NCI-H1694 treated with DMSO at 0.1 percent for 48 hours (cell line): ENCODE measurements around the gene CRACDL.

ENCODE experiments used
- DNase-seq: peaks from one replicate; lab custom pipeline; 2025; lab: John Stamatoyannopoulos, UW

CRACDL gene, protein sequence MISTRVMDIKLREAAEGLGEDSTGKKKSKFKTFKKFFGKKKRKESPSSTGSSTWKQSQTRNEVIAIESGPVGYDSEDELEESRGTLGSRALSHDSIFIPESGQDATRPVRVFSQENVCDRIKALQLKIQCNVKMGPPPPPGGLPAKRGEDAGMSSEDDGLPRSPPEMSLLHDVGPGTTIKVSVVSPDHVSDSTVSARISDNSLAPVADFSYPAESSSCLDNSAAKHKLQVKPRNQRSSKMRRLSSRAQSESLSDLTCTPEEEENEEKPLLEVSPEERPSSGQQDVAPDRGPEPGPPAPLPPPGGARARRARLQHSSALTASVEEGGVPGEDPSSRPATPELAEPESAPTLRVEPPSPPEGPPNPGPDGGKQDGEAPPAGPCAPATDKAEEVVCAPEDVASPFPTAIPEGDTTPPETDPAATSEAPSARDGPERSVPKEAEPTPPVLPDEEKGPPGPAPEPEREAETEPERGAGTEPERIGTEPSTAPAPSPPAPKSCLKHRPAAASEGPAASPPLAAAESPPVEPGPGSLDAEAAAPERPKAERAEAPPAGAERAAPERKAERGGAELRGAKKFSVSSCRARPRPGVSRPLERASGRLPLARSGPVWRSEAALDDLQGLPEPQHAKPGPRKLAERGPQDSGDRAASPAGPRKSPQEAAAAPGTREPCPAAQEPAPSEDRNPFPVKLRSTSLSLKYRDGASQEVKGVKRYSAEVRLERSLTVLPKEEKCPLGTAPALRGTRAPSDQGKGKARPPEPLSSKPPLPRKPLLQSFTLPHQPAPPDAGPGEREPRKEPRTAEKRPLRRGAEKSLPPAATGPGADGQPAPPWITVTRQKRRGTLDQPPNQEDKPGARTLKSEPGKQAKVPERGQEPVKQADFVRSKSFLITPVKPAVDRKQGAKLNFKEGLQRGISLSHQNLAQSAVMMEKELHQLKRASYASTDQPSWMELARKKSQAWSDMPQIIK

DNA sequence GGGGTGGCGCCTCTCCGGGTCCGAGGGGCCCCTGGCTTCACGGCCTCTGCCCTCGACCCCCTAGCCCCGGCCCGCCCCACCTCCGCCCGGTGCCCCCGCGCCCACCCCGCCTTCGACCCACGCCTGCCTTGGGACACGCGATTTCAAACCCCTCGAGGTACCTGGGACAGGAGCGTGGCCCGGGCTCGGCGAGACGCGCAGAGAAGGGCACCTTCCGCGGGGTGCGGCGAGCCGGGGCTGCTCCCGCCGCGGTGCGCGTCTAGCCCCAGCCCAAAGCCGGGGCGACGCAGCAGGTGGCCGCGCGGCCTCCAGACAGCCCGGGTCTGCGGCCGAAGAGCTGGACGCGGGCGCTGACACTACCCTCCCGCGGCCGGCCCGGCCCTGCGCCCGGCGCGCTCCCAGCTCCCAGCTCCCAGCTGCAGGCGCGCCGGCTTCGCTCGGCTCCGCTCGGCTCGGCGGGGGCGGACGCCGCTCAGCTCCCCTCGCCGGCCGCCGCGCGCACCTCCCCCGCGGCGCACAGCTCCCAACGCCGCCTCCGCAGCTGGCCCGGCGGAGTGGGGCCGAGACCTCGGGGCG lies at the start of gene CRACDL:
CRACDL (minus strand) TSS at position 449 of the 576 bp plus-strand sequence. CDS start 89,425 bp downstream, outside the sequence.
- DNase-seq, result no peak

DNA sequence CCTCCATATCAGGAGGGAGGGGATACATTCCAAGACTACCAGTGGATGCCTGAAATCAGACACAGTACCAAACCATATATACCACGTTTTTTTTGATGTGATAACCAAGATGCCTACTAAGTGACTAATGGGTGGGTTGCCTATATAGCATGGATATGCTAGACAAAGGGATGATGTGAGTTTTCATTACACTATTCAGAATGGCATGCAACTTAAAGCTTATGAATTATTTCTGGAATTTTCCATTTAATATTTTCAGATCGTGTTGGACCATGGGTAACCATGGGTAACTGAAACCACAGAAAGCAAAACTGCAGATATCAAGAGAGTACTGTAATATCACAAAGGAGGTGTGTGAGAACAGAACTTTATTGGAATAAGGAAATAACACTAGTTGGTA lies 39.6 kb upstream of the CRACDL start:
- DNase-seq, result no peak

DNA sequence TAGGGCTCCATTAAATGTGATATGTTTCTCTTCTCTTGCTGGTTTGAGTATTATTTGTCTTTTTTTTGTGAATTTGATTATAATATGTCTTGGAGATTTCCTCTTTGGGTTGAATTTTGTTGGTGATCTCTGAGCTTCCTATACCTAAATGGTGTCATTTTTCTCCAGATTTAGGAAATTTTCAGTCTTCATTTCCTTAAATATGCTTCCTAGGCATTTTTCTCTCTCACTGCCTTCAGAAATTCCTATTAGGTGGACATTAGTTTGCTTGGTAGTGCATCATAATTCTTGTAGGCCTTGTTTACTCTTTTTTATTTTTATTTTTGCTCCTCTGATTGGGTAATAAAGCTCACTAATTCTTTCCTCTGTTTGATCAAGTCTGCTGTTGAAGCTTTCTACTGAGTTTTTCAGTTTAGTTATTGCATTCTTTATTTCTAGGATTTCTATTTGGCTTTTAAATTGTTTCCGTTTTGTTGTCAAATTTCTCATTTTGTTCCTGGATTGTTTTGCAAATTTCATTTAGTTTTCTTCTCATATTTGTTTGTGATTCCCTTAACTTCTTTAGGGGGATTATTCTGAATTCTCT lies 36.6 kb upstream of the CRACDL start:
- no peak for DNase-seq

DNA sequence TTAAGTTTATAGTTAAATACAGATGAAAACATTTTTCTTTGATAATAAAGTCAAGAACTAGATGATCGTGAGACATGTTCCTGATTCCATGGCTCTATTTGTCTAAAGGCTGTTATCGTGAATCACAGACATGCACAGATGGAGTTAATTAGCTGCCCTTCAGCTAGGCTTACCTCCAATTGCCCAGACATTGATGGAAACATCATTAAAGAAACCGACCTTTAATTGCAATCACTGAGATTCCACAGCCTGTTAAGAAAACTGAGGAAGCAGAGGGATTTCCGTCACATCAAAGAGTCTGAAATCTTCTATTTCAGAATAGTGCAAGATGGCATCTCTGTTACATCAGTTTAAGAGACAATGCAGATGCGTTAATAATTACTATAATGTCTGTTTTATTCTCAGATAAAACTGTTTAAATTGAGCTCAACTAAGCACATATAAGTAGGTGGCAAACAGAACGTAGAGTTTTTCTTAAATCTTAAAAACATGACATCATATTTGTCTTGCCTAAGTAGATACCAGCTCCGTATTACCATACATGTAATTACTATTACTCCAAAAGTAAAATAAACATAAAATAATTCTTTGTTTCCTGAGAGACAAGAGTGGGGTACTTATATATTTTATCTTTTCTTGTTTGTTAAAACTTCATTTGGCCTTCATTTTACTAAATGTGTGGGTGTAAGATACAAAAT lies 23.9 kb upstream of the CRACDL start:
- no peak for DNase-seq

DNA sequence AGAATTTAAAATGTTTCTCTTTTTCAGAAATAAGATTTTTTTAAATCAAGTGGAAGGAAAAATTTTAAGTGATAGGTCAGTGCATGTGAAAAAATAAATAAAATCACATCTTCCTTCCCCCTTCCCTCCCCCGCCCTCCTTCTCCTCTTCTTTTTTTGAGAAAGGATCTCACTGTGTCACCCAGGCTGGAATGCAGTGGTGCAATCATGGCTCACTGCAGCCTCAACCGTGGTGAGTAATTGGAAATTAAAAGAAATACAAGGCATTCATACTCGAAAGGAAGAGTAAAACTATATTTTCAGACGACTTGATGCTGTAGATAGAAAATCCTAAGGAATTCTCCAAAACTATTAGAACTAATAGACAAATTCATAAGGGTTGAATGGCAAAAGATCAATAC lies 16.9 kb upstream of the CRACDL start:
- no peak for DNase-seq

DNA sequence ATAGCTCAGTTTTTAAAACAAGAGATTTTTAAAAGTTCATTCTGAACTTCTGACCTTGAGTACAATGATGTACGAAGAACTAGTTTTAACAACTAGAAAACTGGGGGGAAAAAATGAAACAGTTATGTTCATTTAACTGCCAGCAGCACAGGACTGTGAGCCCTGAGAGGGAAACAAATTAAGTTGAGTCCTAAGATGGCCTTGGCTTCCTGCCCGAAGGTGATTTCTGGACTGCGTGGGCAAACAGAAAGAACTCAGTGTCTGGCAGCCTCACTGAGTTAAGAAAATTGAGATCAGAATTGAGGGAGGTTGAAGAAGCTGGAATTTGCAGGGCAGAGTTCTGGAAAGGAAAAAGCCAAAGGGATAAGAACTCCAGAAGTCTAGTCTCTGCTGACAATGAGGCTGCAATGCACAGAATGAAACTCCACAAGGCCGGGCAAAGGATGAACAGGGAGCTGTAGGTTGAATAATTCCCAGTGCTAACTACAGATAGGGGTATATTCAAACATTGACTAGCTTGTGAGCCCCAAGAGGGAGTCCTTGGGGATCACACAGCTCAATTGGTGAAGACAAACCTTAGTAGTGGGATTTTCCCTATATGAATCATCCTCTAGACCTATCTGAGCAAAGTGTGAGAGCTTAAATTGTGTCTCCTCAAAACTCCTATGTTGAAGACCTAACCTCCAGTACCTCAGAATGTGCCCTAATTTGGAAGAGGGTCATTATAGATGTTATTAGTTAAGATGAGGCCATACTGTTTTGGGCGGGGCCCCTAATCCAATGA lies 13.1 kb upstream of the CRACDL start:
- DNase-seq, result no peak

DNA sequence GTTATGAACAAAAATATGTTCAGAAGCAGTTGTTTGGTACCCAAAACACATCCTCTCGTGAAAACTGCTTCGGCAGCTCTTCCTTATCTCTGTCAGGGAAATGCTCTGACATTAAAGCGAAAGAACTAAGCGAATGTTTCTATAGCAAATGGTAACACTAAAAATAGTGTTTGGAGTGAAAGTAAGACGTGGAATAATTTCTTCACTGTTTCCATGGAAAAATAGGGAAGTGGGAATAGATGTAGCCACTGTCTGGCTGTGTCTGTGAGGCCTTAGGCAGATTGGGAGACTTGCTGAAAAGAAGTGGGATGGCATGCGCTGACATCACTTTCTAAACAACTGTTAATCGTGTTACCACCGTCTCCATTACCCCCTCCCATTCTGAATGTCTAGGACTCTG lies 11.5 kb upstream of the CRACDL start:
- no peak for DNase-seq

DNA sequence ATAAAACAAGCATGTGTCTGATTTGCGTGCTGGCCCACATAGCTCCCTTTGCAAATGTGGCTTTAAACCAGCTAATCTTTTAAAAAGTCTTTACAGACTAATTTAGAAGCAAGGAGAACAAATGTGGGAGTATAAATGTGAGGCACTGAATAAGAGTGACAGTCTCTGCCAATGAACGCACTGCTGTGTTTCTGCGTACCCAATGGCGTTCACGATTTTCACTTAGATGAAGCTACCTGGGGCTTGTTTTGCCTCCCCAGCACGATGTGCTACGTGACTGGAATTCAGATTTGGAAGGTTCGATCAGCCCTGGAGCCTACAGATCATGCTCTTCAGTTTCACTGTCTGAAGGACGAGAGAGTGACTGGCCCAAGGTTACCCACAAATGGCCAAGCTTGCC lies 10.8 kb upstream of the CRACDL start:
- no peak for DNase-seq

DNA sequence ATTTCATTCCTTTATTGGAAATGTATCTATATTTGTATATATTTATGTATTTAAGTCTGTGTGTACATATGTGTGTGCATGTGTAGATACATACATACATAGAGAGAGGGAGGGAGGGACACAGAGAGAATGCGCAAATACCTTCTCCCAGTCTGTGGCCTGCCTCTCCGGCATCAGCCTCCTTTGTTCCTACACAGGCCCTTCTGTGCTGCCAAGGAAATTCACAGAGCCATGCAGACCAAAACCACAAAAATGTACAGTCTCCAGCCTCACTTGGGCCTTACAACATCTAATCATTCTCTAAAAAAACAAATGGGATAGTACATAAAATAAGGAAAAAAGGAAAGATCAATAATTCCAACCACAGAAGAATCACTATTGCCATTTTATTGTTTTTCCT lies 8.8 kb upstream of the CRACDL start:
- no peak for DNase-seq

DNA sequence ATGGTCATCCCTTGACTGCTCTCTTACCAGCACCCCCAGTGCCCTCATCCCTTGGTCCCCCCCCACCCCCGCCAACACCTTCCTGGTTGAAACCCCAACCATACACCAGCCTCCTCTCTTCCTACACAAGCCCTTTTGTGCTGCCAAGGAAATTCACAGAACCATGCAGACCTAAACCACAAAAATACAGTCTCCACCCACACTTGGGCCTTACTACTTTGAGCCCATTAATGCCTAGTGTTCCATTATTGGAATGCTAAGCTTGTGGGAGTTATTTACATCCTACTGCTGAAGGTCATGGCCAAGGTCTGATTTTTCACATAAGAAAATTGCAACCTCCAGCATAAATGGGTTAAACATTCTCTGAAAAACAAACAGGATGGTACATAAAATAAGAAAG lies 4.1 kb upstream of the CRACDL start:
- DNase-seq, result no peak

DNA sequence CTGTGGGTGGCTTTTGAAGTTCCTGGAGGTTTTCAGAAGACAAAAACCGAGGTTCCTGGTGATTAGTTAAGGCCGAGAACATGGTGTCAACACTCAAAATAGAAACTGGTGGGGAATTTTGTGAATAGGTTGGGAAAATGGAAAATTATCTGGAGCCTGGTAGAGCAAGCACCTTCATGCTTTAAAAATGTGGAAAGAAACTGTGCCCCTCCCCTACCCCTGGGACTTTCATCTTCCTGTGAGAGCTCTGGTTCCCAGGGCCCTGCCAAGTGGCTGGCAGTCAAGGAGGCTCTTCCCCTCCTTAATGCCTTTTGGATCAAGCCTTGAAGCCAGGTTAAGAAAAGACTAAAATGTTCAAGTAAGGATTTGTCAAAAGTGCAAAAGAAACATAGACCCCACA lies 1.9 kb upstream of the CRACDL start:
- DNase-seq, result no peak

DNA sequence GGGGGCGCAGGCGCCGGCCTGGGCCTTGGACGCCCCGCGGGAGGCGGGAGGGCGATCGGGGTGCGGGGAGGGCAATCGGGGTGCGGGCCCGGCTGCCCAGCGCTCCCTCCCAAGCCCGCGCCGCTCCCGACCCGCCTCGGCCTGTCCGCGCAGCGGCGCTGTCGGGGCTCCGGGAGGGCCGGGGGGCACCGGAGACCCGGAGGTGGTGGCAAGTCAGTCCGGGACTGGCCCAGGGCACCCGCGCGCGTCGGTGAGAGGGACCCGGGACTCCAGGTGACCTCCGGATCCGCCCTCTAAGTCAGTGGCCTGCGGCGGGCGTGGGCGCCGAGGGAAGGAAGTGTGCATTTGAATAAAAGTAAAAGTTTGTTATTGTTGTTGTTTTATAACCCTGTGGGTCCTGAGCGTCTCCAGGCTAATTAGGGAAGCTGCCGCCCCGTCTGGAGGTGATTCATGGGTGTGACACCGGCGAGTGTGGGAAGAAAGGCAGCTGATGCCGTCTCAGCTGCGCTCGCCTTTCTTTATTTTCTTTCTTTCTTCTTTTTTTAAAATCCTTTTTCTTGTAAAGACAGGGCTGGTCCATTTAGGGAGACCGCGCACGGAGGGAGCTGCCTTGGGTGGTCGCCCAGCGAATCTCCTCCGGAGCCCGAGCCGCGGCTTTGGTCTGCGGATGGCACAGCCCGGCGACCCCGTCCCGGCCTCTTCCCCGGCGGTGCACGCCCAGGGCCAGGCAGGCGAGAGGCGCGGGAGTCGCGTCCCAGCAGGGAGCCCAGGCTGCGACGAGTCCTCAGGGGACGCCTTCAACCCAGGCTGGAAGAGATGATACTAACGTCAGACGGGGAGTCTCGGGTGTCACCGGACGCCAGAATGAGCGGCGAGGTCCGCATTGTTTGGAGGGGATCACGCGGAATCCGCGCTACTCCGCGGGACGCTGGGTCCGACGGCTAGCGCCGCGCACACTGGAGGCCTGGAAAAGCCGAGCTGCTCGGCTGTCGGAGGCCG lies 627 bp upstream of the CRACDL start:
- no peak for DNase-seq

DNA sequence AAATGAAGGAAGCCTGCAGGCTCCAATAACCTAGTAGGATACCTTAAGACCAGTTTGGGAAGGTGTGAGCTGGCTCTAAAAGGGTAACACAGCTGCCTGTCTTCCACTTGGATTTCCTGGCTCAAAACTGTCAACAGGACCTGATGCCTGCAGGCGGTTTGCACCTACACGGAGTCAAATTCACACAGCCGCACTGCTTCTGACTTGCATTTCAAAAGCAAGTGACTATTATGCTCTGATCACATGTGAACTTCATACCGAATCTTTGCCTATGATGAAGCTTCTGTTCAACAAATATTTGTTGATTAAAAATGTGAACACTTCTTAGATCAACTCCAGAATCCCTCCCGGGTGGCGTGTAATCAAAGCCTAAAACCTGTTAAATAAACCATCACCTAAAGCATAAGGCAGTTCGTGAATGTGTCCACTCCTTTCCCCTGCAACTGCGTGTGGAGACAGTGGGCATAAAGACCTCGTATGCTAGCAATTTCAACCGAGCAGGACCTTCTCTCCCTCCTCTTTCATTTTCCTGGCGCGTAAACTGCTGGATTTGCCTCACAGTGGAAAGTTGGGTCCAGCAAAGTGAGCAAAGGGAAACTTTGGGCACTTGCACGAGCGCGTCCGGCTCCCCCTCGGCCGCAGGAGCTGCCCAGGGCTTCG lies 784 bp downstream of the CRACDL start:
- no peak for DNase-seq

DNA sequence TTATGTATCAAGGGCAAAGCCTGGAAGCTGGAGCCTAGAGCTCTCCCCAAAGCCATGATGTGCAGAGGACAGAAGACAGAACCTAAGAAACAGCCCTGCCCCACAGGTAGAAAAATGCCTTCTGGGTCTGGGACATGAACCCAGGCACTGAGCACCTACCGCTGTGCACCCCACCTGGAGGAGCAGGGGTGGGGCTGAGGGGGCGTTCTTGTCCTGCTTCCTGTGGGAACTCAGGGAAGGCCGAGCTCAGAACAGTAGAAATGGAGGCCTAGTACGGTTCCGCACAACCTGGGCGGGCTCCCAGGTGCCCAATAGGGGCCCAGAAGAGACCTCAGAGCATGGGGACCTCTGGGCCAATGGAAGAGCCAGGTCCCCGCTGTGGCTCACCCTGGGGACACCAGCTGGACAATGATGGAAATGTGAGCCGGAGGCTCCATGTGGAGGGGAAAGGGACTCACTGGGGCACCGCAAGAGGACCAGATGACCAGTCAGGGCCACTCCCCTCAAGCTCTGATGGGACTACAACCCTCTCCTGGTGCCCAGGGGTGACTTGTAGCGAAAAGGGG lies 3.2 kb downstream of the CRACDL start:
- no peak for DNase-seq

DNA sequence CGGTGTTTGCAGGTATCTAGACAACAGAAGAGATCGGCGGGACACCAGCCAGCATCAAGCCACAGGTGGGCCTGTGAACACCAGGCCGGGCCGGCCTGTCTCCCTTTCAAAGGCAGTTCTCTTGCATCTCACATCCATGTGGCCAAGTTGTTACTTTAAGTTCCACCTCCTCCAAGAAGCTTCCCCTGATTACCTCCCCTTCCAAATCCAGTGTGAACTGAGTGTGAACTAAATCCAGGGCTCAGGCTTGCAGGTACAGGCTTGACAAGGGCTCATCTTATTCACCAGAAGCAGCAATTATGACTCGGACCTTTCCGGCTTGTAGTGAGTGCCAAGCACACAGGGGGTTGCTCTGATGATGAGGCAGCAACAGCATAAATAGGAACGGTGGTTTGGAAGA lies 3.9 kb downstream of the CRACDL start:
- DNase-seq, result no peak

DNA sequence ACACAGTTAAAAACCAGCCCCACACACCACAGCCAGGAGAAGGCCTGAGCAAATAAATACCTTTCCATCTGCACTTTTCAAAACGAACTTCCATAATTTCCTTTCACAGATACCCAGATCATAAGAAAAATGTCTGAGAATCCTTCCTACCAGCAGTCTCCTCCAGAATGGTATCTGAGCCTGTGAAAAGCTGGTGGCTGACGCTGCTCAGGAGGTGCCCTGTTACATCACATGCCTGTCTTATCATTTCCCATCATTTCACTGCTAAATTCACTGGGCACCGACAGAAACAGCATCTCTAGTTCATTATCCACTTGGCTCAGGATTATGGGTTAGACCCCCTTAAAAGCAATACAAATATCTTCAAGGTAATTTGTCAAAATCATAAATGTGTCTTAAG lies 4.4 kb downstream of the CRACDL start:
- no peak for DNase-seq

DNA sequence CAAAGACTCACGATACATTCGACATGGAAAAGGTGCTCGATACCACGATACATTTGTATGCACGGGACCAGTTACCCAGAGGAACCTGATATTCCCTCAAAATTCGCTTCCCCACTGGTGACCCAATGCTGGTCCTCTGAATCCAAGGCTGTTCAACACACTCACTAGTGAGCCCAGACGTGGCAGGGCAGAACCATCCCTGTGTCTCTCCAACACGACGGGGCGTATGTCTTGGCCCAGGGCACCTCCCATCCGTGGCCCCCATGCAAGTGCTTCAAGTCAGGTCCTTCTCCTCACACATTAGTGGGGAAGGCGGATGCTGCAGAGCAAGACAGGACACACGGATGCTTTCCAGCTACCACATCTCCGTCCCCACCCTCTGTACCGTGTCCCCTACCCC lies 6.1 kb downstream of the CRACDL start:
- no peak for DNase-seq

DNA sequence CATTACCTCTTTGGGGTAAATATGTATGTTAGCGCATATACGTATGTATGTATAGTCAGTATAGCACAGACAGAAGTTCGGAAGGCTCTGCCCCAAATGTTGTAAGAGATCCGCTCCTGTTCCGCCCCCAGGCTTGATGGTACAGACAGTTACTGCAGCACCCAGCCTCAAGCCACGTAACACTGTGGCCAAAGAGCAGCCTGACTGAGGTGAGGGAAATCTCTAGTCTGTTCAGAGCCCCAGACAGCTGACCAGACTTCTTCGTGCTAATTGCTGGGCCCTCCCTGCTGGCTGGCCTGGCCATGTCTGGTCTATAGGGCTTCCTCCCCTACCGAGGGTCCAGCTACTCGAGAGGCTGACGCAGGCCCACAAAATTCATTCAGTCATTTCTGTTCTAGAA lies 7.8 kb downstream of the CRACDL start:
- no peak for DNase-seq

DNA sequence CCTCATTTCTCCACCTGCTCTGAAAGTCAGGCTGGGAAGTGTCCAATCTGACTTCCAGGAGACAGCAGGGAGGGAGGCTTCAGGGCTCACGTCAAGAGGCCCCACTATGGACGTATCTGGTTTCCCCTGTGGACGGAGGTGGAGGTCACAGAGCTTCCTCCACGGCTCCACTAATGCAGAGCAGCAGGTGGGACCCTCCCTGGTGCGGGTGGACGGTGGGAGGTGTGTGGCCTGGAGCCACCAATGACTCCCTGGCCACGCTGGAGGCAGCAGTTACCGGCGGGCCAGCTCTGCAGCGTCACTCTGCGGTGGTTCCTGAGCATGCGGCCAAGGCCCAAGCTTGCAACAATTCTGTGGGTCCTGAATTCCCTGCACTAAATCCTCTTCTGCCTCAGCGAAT lies 9.0 kb downstream of the CRACDL start:
- DNase-seq, result no peak
